PC-3 (cell line): ENCODE results near the gene CRYBA1. TPM values are rescaled to one million over a fixed set of nuclear protein-coding genes. Genes with fewer than 3 reads are reported as not detected.

Experiments used
- ATAC-seq: fragments of 200-7000 bp; cut with Tn5 transposase; 2 replicates; pipeline ENCODE4 v1.9.1; 2020; ENCODE audit warnings: mild to moderate bottlenecking, moderate library complexity
- BruUV-seq: library from RNA; stranded (reverse); fragments of 400-500 nt; replicated peaks from 2 replicates; lab custom pipeline; 2021; lab: Mats Ljungman, UMichigan
- CTCF ChIA-PET: fragments of 300-600 bp; sonication (Branson Sonifier 250); formaldehyde crosslinking; loops from one replicate; lab custom pipeline; 2022; ENCODE audit warnings: antibody characterized with exemption; lab: Charles Lee
- POLR2A ChIA-PET: fragments of 300-600 bp; sonication (Branson Sonifier 250); formaldehyde crosslinking; loops from one replicate; lab custom pipeline; 2022; ENCODE audit warnings: antibody characterized with exemption; ENCODE audit not compliant: unreplicated experiment; lab: Charles Lee
- DNase-seq: peaks from one replicate; pipeline ENCODE4 v3.0.0-alpha.2; 2015
- H2AFZ ChIP-seq: fragments of 300-600 bp; sonication (generic); 2 replicates; pipeline ENCODE4 v1.6.0; 2016; ENCODE audit warnings: antibody characterized with exemption, low read length
- H3F3A ChIP-seq: fragments of 300-600 bp; sonication (generic); one replicate; pipeline ENCODE4 v1.6.0; 2017; ENCODE audit warnings: antibody characterized with exemption, low read length, control low read depth, mild to moderate bottlenecking; ENCODE audit not compliant: unreplicated experiment
- H3K27ac ChIP-seq: fragments of 300-600 bp; sonication (generic); 2 replicates; pipeline ENCODE4 v1.5.1; 2016; ENCODE audit warnings: mild to moderate bottlenecking, low read length
- H3K27me3 ChIP-seq: fragments of 300-600 bp; sonication (generic); 2 replicates; pipeline ENCODE4 v1.6.1; 2016; ENCODE audit warnings: low read length, mixed read lengths
- H3K36me3 ChIP-seq: fragments of 300-600 bp; sonication (generic); 2 replicates; pipeline ENCODE4 v1.6.1; 2016; ENCODE audit warnings: low read depth, mixed run types, low read length, mixed read lengths
- H3K4me1 ChIP-seq: fragments of 300-600 bp; sonication (generic); 2 replicates; pipeline ENCODE4 v1.5.1; 2016; ENCODE audit warnings: low read length; ENCODE audit not compliant: insufficient read depth
- H3K4me2 ChIP-seq: fragments of 300-600 bp; sonication (generic); 2 replicates; pipeline ENCODE4 v1.6.0; 2016; ENCODE audit warnings: low read length
- H3K4me3 ChIP-seq: fragments of 300-600 bp; sonication (generic); 2 replicates; pipeline ENCODE4 v1.5.1; 2016; ENCODE audit warnings: mild to moderate bottlenecking, low read length, mixed read lengths
- H3K79me2 ChIP-seq: fragments of 300-600 bp; sonication (generic); 2 replicates; pipeline ENCODE4 v1.6.1; 2017; ENCODE audit warnings: low read length, mixed read lengths
- H3K9ac ChIP-seq: fragments of 300-600 bp; sonication (generic); 2 replicates; pipeline ENCODE4 v1.6.0; 2016; ENCODE audit warnings: mild to moderate bottlenecking, low read length
- H3K9me2 ChIP-seq: fragments of 300-600 bp; sonication (generic); replicated peaks from 2 replicates; pipeline ENCODE4 v1.6.1; 2016; ENCODE audit warnings: mixed run types, low read length, mixed read lengths
- H3K9me3 ChIP-seq: fragments of 300-600 bp; sonication (generic); 2 replicates; pipeline ENCODE4 v1.6.1; 2016; ENCODE audit warnings: low read length, mixed read lengths
- H4K20me1 ChIP-seq: fragments of 300-600 bp; sonication (generic); 2 replicates; pipeline ENCODE4 v1.6.1; 2016; ENCODE audit warnings: low read length, mixed read lengths
- EZH2 ChIP-seq: fragments of 300-600 bp; sonication (generic); IDR thresholded peaks from one replicate; pipeline ENCODE4 v1.6.1; 2017; ENCODE audit warnings: antibody characterized with exemption, mild to moderate bottlenecking, low read length; ENCODE audit not compliant: unreplicated experiment
- EZH2phosphoT487 ChIP-seq: fragments of 300-600 bp; sonication (generic); IDR thresholded peaks from 2 replicates; pipeline ENCODE4 v1.6.1; 2018; ENCODE audit warnings: mild to moderate bottlenecking, antibody characterized with exemption, low read length, borderline replicate concordance
- intact Hi-C: fragments of 100-400 bp; cut with micrococcal nuclease; formaldehyde crosslinking; loops from 2 replicates; pipeline ENCODE4 v1.9.0; 2023
- total RNA-seq: library from RNA; depleted of rRNA; stranded (reverse); fragments of >200 nt; gene quantifications from 2 replicates; pipeline ENCODE4 v1.2.3, GENCODE V29; 2014
- TF ChIP-seq, protein P1 (sequence below): fragments of 300-600 bp; sonication (generic); conservative IDR thresholded peaks from 2 replicates; pipeline ENCODE4 v1.5.1; 2017; ENCODE audit warnings: antibody characterized with exemption, low read depth, mild to moderate bottlenecking, low read length

The CRYBA1 gene
- total RNA-seq, 1 experiment from 2014 or later = not detected

GRCh38 chr17:29235904-29236303 is 10.8 kb upstream of the CRYBA1 start:
- ATAC-seq (no peak), DNase-seq (no peak)
- Histone ChIP-seq H3F3A (peaks cover 6% of the 10 kb centered on the region), H4K20me1 (no peaks in the 10 kb centered on the region), H3K36me3 (no peaks in the 10 kb centered on the region), H3K9me3 (no peaks in the 10 kb centered on the region), H3K4me2 (no peak overlapping the region), H3K9ac (no peak overlapping the region), H3K27ac (no peak overlapping the region), H3K27me3 (no peaks in the 10 kb centered on the region), H3K4me1 (peaks cover 8% of the 10 kb centered on the region), H2AFZ (no peak overlapping the region), H3K9me2 (no peaks in the 10 kb centered on the region), H3K79me2 (no peaks in the 10 kb centered on the region), H3K4me3 (no peak overlapping the region)
- CTCF ChIA-PET = no interaction called here
- BruUV-seq = no TSS peak
- POLR2A ChIA-PET = no interaction called here
- TF ChIP-seq EZH2phosphoT487 = no peak
- no peak for TF ChIP-seq EZH2
- TF ChIP-seq, protein P1, sequence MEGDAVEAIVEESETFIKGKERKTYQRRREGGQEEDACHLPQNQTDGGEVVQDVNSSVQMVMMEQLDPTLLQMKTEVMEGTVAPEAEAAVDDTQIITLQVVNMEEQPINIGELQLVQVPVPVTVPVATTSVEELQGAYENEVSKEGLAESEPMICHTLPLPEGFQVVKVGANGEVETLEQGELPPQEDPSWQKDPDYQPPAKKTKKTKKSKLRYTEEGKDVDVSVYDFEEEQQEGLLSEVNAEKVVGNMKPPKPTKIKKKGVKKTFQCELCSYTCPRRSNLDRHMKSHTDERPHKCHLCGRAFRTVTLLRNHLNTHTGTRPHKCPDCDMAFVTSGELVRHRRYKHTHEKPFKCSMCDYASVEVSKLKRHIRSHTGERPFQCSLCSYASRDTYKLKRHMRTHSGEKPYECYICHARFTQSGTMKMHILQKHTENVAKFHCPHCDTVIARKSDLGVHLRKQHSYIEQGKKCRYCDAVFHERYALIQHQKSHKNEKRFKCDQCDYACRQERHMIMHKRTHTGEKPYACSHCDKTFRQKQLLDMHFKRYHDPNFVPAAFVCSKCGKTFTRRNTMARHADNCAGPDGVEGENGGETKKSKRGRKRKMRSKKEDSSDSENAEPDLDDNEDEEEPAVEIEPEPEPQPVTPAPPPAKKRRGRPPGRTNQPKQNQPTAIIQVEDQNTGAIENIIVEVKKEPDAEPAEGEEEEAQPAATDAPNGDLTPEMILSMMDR = no peak
- intact Hi-C loops = no loop called here

DNA sequence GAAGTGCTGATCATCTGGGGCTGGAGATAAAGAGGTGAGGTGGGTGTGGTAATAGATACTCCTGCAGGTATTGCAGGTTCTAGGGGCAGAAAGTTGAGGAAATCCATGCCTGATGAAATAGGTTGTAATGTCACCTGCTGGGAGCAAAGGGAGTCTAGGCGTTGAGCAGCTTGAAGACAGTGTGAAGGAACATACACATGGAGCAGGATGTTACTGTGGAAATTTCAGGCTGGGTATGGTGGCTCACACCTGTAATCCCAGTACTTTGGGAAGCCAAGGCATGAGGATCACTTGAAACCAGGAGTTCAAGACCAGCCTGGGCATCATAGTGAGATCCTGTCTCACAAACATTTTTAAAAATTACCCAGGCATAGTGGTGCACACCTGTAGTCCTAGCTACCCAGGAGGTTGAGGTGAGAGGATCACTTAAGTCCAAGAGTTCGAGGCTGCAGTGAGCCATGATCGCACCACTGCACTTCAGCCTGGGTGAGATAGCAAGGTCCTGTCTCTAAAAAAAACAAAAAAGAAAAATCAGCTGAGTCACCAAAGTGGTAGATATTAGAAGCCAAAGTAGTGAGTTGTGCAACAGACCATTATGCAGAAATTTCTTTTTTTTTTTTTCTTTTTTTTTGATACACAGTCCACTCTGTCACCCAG is 9.1 kb upstream of the CRYBA1 start:
- no peaks in the 10 kb centered on the region for H3K36me3 ChIP-seq
- H3K27me3 ChIP-seq = no peaks in the 10 kb centered on the region
- H3K9ac ChIP-seq = no peak overlapping the region
- H4K20me1 ChIP-seq = no peaks in the 10 kb centered on the region
- no peak overlapping the region for H3K27ac ChIP-seq
- no peaks in the 10 kb centered on the region for H3K9me2 ChIP-seq
- TF ChIP-seq EZH2 = no peak
- TF ChIP-seq, protein P1 = no peak
- TF ChIP-seq EZH2phosphoT487 = no peak
- no TSS peak for BruUV-seq
- DNase-seq (no peak), ATAC-seq (no peak)
- H3K79me2 ChIP-seq = no peaks in the 10 kb centered on the region
- CTCF ChIA-PET = no interaction called here
- no peak overlapping the region for H3K4me2 ChIP-seq
- peaks cover 16% of the 10 kb centered on the region for H3K4me1 ChIP-seq
- H2AFZ ChIP-seq = no peak overlapping the region
- POLR2A ChIA-PET = no interaction called here
- H3K9me3 ChIP-seq = no peaks in the 10 kb centered on the region
- intact Hi-C loops = no loop called here
- no peak overlapping the region for H3K4me3 ChIP-seq
- H3F3A ChIP-seq = peaks cover 6% of the 10 kb centered on the region

DNA sequence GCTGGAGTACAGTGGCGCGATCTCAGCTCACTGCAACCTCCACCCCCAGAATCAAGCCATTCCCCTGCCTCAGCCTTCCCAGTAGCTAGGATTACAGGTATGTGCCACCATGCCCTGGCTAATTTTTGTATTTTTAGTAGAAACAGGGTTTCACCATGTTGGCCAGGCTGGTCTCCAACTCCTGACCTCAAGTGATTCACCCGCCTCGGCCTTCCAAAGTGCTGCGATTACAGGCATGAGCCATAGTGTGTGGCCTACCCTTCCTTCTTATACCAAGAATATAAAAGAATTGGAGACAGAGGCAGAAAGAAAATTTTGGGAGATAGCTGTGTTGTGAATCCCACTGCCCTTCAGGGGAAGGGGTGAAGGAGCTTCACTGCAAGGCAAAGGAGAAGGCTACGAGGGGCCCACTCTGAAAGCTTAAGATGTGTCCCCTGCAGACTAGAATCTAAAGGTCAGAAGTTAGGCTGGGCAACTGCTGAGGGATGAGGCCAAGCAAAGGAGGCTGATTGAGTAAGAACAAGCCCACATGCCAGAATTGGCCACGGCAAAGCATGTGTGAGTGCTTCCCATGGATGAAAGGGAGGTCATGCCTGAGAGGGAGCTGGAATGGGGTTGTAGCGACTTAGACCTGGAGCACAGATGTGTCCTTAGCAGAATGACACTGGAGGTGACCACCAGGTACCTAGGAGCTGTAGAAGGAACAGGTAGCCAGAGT is 8.4 kb upstream of the CRYBA1 start:
- Histone ChIP-seq H3K4me3 (no peak overlapping the region), H3F3A (peaks cover 6% of the 10 kb centered on the region), H3K27me3 (no peaks in the 10 kb centered on the region), H3K27ac (no peak overlapping the region), H3K4me2 (no peak overlapping the region), H2AFZ (no peak overlapping the region), H4K20me1 (no peaks in the 10 kb centered on the region), H3K36me3 (no peaks in the 10 kb centered on the region), H3K9me3 (no peaks in the 10 kb centered on the region), H3K79me2 (no peaks in the 10 kb centered on the region), H3K4me1 (peaks cover 16% of the 10 kb centered on the region), H3K9ac (no peak overlapping the region), H3K9me2 (no peaks in the 10 kb centered on the region)
- TF ChIP-seq, protein P1 = no peak
- TF ChIP-seq EZH2phosphoT487 (no peak), EZH2 (no peak)
- DNase-seq = no peak
- intact Hi-C loops = no loop called here
- ChIA-PET POLR2A (no interaction called here), CTCF (no interaction called here)
- ATAC-seq = no peak
- BruUV-seq = no TSS peak
